Measurements from ENCODE around the gene WDFY4.

WDFY4 gene

GRCh38 chr10:48656241-48656913, 28.3 kb upstream of the WDFY4 start:
- peak; percentile 99 for DNase-seq (ENCODE audit: low spot score)

DNA sequence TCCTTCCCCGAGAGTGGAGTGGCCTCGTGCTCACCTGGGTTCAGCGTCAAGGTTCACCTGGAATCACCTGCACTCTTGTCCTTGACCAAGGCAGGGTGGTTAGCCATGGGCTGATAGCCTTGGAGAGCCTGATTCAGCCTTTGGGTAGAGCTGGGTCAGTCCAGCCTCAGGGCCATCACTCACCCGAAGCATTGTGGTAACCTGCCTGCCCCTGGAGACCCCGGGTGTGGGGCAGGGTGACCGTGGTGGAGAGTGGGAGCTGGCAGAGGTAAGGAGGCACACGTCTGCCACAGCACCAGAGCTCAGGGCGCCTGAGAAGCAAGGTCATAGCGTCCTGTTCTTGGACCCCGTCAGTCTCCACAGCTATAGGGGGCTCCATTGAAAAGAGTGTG, 27.8 kb upstream of the WDFY4 start:
- no peak for DNase-seq (ENCODE audit: low spot score)

- no peak for DNase-seq (ENCODE audit: low spot score)
Measured at GRCh38 chr10:48657416-48657815, 27.3 kb upstream of the WDFY4 start.

DNA sequence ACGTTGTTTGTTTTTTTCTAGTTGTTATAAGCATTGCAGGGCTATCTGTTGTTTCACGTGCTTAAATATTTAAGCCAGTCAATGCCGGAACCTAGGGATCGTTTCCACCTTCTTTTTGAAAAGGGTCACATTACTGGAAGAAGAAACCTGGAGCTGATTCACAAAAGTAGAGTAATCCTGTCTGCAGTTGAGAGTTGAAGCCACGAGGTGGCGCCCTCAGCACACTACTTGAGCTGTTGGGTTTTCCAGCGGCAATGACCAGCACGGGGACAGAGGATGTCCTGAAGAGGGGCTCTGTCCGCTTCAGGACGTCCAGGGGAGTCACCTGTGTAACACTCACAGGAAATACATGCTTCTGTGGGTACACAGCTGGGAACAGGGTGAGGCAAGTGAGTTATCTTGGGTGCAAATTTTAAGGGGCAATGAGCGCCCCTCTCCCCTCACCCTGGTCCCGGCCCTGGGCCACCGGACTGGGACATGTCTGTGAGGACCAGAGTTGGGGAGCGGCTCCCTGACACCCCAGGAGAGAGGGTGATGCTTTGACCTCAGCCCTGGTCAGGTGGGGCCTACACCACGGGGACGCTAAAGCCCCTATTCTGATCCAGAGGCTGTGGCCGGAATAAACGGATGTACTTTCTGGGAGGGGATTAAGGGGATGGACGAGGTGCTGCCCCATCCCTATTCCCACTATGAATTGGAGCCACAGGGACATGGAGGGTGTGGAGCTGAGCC, 26.3 kb upstream of the WDFY4 start:
- DNase-seq (ENCODE audit: low spot score): peak; percentile 82

GRCh38 chr10:48658975-48659269, 25.8 kb upstream of the WDFY4 start:
- no peak for DNase-seq (ENCODE audit: low spot score)

DNA sequence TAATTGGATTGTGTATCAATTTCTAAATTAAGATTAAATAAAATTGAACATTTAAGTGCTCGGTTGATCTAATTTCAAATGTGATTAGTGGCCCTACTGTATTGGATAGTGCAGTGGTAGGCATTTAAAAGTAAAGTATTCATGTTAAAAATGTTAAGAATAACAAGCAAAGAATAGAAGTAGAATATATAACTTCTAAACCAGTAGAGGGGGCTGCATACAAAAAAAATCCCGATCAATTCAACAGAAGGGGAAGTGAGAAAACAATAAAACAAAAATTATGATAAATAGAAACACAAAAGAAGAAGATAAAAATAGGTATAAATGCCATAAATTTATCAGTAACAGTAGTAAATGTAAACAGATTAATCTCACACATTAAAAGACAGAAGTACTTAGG, 24.9 kb upstream of the WDFY4 start:
- DNase-seq (ENCODE audit: low spot score): no peak

DNA sequence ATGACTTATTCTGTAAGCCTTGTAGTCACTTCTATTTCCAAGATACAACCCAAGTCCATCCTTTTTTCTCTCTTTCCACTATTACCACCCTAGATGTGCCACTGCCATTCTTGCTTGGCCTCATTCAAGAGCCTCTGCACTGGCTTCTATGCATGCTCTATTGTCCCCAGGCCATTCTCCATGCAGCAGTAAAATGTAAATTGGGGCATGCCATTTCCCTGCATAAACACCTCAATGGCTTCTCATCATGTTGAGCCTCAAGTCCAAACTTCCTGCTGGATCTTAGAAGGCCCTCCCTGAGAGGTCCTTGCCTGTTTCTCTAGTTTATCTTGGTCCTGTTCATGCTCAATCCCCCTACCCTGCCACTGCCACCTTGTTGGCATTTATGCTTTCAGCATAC, 23.2 kb upstream of the WDFY4 start:
- DNase-seq (ENCODE audit: low spot score): no peak

- DNase-seq (ENCODE audit: low spot score): no peak
Measured at GRCh38 chr10:48667960-48668590, 16.6 kb upstream of the WDFY4 start.

DNA sequence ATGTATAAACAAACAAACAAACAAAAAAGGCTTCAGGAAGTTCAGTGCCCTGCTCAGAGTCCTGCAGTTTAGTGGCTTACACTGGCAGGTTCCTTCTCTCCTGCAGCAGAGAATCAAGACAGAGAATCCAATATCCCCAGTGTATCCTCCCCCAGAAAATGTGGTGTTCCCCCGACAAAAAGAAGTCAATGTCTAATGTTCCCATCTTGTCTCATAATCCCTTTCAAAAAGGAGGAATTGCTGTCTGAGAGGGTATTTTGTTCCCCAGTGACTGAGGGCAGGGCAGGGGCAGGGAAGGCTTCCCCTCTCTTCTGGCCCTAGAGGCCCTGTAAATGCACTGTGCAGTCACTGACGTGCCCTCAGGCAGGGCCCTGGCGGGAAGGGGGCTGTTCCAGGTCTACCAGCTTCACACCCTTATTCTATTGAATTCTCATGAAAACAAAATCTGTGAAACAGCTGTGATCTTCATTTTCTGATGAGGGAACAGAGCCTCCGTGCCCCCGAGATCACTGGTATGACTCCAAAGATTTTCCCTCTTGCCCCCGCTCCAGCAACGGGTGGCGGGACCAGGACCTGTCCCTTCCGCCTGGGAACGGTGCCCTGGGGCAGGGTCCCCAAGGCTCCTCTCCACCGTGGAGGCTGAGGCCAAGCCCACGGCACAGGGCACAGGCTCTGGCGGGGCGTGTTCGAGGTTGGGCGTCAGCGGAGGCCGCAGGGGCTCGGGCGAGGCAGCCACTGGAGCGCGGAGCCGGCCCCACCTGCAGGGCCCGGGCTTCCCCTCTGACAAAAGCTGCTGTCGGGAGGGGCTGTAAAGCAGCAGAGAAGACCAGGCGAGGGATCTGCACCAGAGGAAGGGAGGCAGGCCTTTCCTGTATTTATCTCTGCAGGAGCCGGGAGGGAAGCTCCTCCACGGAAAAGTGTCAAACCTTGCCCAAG, 13.4 kb upstream of the WDFY4 start:
- DNase-seq (ENCODE audit: low spot score): no peak

DNA sequence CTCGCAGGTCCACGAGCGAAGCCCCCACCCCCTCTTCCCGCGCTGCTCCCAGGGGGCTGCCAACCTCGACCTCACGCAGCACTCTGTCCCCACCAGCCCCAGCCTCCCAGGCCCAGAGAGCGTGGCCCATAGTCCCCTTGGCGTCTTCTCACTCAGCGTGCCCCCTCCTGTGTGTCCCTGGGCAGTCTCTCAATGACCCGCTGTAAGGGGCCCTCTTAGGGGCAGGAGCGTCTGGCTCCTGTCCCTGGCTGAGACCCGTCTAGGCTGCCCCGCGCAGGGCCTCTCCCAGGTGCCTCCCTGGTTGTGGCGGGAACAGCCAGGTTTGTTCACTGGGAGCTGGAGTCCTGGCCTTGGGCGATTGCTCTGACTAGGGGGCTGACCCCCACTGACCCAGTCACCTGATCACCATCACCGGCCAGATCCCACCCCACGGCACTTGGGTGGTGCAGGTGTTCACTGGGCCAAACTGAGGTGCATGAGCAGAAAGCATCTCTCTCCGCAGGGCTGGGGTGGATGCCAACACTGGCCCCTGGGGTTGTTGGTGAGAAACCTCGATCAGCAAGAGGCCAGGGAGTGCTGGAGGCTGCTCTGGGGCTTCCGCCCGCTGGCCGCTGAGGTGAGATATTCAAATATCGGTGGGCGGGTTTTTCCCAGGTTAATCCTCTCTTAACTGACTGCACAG, 12.6 kb upstream of the WDFY4 start:
- no peak for DNase-seq (ENCODE audit: low spot score)

GRCh38 chr10:48672596-48673265, 11.9 kb upstream of the WDFY4 start:
- DNase-seq (ENCODE audit: low spot score): no peak

DNA sequence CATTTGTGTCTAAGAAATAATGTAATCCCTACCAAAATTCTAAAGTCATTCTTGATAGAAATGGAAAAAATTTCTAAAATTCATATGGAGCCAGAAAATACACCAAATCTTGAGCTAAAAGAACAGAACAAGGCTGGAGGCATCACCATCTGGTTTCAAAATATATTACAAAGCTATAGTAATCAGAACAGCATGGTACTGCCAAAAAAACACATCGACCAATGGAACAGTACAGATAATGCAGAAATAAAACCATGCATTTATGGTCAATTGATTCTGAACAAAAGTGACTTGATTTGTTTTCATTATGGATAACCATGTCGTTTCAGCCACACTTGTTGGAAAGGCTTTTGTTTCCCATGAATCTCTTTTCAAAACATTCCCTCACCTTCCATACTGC, 7.0 kb upstream of the WDFY4 start:
- DNase-seq (ENCODE audit: low spot score): no peak

DNA sequence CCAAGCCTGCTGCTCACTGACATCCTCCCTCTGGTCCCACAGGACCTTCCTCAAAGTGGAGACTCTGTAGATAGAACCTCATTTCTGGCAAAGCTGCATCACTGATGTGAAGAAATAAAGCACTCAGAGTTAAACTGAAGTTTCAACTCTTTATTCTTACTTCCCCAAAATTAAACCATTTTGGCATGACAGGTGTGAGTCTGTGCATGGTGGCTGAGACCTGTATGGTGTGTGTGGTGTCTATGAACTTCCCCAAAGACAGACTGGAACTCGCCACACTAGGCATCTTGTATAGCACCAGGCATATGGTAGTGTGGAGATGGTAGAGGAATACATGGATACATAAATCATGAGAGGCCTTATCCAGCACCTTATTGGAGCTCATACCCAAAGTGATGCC, 6.6 kb upstream of the WDFY4 start:
- no peak for DNase-seq (ENCODE audit: low spot score)

GRCh38 chr10:48681740-48682139, 2.9 kb upstream of the WDFY4 start:
- no peak for DNase-seq (ENCODE audit: low spot score)

- no peak for DNase-seq (ENCODE audit: low spot score)
Measured at GRCh38 chr10:48682265-48682664, 2.4 kb upstream of the WDFY4 start.

DNA sequence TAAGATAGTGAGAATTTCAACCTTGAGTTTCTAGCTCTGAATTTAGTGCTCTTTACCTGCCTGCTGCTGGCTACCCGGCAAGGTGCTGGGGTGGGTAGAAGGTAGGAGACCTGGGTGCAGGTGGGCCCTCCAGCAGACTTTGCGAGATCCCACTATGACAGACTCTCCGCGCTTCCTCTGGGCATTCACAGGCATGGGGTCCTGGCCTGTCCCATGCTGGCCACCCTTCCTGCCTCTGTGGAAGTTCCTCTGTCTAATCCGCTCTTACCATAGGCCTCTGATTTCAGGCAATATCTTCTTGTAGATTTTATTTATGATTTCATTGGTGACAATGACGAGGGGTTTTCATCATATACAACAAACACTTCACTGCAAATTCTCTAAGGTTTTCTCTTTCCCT, 1.2 kb upstream of the WDFY4 start:
- DNase-seq (ENCODE audit: low spot score): no peak

- no peak for DNase-seq (ENCODE audit: low spot score)
Measured at GRCh38 chr10:48683868-48684267, 805 bp upstream of the WDFY4 start.

DNA sequence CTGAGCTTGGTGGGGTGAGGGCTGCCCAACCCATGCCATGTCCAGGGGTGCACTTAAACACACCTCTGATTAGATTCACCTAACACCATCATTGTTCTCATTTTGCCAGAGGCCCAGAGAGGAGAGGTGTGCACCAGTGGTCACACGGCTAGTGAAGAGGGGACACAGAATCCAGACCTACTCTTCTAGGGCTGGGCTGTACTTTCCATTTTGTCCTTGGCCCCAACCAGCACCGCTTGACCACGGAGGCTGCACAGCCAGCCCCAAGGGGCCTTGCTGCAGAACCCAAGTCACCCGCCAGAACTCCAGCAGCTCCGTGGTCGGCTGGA, 246 bp upstream of the WDFY4 start:
- no peak for DNase-seq (ENCODE audit: low spot score)

DNA sequence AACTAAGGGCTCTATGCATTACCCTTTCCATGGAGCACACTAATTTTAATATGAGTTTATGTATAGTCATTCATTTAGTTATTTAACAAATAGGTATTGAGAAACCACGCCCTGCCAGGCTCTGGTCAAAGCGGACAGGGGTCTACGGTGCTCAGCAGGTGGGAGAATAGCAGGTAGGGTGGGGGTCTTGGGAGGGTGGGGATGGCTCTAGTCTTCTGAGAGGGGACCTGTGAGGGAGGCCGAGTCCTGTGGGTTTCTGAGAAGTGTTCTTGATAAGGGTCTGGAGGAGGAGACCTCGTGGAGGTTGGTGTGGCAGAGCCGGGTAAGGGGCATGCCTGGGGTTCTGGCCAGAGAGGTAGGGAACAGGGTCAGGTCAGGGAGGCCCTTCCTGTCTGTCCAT, 1.1 kb downstream of the WDFY4 start:
- no peak for DNase-seq (ENCODE audit: low spot score)

DNA sequence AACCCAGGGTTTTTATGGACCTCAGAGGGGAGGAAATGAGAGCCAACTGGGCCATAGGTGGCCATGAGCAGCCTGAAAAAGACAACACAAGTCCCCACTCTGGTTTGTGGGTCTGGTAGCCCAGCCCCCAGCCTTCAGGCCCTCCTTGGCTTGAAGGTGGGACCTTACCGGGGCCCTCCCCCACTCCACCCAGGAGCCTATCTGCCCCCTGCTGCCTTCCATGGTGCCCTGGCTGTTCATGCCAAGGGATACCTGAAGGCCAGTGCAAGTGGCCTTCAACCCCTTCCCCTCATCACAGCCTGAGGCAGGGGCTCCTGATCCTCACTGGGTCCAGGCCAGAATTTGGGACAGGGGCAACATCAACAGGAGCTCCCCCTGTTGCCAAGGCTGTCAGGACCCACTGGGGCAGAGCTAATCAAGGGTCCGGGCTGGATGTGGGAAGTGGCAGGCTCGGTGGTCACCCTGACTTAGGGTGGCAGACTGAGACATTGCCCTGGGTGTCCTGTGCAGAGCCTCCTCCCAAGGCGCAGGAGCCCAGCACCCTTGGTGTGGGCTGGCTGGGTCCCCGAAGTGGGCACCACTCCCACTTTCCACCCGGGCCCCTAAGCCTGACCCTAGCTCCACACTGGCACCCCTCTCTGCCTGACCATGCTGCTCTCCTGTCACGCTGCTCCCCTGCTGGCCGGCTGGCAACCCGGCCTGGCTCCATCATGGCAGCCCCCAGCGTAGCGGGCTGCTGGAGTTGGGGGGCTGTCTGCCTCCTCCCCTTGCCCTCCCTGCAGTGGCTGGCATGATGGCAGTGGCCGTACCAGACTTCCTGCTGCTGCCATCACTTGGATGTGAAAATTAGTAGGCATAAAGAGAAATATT, 6.4 kb downstream of the WDFY4 start:
- no peak for DNase-seq (ENCODE audit: low spot score)

All from D341Med (cell line).